GM19023 (cell line): ENCODE results near the gene FSHR.

Source experiments
- ATAC-seq: cut with Tn5 transposase; IDR thresholded peaks from one replicate; pipeline ENCODE4 v1.9.1; 2021; ENCODE audit warnings: mild to moderate bottlenecking, moderate library complexity; ENCODE audit not compliant: unreplicated experiment

Gene FSHR

GRCh38 chr2:48968011-48968410 lies 186.3 kb downstream of the FSHR start:
- no peak for ATAC-seq

DNA sequence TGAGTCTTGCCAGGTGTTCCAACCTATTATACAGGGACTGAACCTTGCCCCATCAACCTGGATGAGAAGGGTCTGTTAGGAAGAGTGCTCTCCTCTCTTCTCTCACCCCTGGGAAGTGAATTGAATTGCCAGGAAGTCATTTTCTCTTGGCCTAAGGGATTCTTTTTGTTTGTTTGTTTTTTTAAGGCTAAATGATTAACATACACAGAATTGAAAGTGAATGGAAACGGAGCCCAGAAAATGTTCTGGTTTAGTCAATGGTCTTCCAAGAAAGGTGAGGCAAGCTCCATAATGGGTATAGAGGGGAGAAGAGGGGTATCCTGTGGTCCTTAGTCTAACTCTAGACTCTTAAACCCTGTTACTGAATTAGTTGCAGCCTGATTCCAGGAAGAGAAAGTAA lies 189.1 kb downstream of the FSHR start:
- no peak for ATAC-seq

DNA sequence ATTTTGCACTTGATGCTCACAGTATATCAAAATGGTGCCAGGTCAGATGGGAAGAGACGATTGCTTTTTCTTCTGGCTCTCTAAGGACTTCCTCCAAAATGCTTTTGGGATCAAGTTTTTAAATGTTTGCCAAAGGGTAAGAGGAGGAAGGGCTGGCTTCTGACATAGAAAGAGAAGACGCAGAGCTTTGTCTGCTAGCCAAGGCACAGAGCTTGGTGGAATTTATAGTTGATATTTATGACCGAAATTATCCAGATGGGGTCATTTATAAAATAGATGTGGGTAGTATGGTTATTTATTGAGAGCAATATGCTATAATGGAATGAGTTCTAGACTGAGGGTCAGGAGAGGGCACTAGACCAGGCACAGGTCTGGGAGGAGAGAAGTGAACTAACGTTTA lies 193.3 kb downstream of the FSHR start:
- no peak for ATAC-seq

DNA sequence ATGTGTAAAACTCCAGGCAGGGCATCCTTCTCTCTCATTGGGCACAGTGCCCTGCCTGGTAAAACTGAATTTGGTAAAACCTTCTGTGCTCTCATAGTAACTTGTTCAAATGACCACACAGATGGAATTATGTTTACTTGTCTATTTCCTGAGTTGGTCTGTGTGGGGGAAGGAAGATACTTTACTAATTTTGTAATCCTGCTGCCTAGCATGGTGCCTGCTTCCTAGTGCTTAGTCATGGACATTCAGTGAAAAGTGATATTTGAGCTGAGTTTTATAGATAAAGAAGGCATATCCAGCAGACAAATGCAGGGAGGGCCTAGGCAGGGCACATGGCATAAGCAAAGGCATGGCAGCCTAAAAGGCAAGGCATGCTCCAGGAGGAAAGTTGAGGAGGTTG lies 199.4 kb downstream of the FSHR start:
- ATAC-seq = no peak

DNA sequence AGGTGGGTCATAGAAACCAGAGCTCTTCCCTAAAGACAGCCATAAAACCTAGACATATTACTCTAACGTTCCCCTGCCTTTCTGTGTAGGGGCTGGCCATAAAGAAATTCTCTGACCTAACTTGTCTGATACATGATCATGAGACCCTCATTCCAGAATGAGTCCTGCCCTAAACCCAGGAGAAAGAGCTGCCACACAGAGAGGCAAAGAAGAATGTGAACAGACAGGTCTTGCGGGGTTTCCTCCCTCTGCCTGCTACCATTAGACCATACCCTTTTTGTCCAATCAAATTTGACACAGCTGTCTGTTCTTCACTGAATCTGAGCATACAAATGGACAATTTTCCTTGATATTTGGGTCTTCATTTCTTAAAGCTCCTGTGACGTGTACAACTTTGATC lies 200.0 kb downstream of the FSHR start:
- no peak for ATAC-seq

GRCh38 chr2:48952614-48953013 lies 201.7 kb downstream of the FSHR start:
- ATAC-seq = no peak

GRCh38 chr2:48952143-48952542 lies 202.2 kb downstream of the FSHR start:
- ATAC-seq = no peak

- no peak for ATAC-seq
These were observed 205.8 kb downstream of the FSHR start for GRCh38 chr2:48948400-48949125.

GRCh38 chr2:48946449-48947048 lies 207.8 kb downstream of the FSHR start:
- ATAC-seq = peak; percentile 94

DNA sequence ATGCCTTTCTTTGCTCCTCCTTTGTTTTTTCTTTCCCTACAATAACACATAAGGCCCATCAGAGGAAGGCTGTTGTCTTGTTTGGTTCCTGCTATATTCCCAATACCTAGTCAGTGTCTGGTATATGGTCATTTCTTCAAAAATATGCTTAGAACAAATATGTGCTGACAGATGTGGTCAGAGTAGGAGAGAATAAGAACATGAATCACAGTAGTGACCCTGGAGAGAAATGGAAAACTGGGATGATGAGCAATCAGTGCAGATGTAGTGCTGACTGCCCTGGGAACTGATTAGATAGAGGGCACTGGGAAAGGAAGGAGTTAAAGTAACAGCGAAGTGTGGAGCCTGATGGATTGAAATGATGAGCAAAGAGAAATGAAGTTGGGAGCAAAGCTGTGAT lies 209.4 kb downstream of the FSHR start:
- ATAC-seq = no peak

DNA sequence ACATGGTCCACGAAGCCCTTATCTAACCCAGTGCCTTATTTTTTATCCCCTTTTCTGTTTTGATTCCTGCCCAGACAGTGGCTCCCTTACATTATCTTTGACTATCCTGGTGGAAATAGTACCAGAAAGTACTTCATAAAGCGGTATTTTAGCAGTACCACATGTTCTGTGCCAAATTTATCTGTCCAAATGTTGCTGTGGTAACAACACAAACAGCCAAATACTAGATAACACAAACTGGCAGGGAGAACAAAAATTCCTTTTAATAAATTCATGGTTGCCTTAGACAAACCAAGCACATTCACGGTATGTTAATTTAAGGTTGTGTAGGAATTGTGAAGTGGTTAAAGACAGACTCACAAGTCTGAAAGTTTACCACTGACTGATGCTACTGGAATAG lies 210.9 kb downstream of the FSHR start:
- ATAC-seq = no peak

GRCh38 chr2:48941908-48942307 lies 212.4 kb downstream of the FSHR start:
- no peak for ATAC-seq

- ATAC-seq = no peak
These were observed 212.9 kb downstream of the FSHR start for GRCh38 chr2:48941456-48941855.

GRCh38 chr2:48940606-48941005 lies 213.7 kb downstream of the FSHR start:
- ATAC-seq = no peak

DNA sequence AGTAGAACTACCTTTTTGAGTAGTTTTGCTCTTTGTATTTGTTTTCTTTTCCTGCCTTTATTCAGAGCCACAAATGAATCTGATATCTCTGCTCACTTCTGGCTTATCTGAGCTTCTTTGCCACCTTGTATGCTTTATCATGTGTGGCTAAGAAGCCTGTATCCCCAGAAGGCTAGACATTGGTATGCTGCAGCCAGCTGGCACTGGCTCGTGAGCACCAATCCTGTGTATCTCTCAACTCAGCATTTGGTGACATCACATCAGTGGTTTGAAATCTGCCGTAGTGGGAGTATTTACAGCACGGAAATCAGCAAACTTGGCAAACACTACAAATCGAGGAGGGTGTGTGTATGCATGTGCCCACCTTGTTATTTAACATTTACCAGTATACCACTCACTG lies 215.1 kb downstream of the FSHR start:
- ATAC-seq = no peak

DNA sequence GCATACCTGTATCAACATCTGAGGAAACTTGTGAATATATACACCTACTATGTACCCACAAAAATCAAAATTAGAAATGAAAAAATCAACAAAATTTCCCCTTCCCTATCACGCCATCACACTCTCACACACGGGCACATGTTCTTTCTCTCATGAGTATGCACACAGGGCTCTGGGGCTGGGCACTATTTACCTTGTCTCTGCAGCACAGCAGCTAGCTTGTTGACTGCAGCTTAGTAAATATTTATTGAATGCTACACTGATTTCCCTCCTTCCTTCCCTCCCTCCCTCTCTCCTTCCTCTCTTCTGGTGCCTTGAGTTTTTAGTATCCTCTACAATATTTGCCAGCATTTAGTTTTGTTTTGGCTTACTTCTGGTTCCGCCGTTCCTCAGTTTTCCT lies 216.1 kb downstream of the FSHR start:
- ATAC-seq = no peak

- no peak for ATAC-seq
These were observed 219.5 kb downstream of the FSHR start for GRCh38 chr2:48934807-48935206.

- no peak for ATAC-seq
These were observed 220.4 kb downstream of the FSHR start for GRCh38 chr2:48933828-48934497.

DNA sequence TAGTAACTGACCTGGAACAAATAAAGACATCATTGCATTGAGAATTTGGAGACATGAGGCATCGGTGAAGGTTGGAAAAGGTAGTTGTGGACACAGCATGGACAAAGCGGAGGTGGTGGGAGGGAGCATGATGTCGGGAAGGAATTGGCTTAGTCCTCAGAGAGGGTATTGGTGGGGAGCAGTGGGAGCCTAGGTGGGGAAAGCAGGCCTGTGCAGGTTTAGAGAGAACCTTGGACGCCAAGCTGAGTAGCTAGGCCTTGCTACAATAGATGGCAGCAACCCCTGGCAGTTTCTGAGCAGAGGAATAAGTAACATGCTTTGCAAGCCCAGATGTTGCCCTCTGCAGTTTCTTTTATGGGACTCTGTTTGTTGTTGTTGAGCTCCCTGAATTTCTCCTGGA lies 221.6 kb downstream of the FSHR start:
- ATAC-seq = no peak

DNA sequence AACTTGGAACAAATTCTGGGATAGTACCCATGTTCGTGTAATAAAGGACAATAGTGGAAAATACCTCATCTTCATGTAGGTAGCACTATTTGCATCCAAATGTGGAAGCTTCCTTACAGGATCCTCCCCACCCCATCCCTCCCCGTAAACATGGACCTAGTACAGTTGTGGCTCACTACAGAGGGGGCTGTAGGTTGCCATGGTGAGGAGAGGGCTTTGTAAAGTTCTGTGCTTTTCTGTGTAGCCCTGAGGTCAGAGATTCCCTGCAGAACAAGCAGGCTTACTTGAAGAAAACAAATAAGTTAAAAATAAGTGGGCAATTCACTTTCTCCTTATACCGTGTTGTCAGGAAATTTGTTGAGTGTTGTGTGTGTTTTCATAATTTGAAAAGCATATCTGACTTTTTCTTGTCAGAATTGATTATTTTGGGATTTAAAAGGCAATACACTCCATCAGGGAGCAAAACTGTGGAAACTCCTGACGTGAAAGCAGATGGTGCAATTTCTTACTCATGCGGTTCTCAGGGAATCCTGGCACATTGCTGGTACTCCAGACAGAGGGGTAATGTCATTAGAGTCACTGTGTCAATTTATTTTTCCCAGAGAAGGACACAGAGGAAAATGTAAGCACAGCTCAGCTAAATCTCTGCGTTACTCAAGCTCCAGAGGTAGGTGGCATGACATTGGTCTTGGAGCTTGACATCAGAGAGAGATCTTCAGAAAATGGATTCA lies 224.6 kb downstream of the FSHR start:
- ATAC-seq = no peak

GRCh38 chr2:48927355-48927754 lies 227.0 kb downstream of the FSHR start:
- no peak for ATAC-seq

- no peak for ATAC-seq
These were observed 238.4 kb downstream of the FSHR start for GRCh38 chr2:48915884-48916283.
